Measurements from ENCODE around the gene TGFBI.

DNA sequence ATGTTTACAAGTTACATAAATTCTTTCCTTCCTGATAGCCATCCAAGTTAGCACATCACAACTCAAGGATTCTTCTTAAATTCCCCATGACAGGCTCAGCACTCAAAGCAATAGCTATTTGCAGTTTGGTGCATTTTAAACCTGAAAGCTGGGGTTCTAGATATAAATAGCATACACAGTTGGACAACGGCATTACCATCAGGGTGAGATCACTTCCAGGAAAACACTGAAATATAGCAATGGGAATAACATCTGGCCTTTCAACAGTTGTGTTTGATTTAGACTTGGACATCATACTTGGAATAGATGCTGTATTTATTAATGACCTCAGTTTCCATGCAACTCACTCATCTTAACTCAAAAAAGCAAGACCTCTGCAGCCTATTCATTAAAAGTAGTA lies 49.3 kb upstream of the TGFBI start:
- TF ChIP-seq POLR2AphosphoS5 (IDR thresholded peaks at IDR 0.05) = no peak
- TF ChIP-seq, protein P1, sequence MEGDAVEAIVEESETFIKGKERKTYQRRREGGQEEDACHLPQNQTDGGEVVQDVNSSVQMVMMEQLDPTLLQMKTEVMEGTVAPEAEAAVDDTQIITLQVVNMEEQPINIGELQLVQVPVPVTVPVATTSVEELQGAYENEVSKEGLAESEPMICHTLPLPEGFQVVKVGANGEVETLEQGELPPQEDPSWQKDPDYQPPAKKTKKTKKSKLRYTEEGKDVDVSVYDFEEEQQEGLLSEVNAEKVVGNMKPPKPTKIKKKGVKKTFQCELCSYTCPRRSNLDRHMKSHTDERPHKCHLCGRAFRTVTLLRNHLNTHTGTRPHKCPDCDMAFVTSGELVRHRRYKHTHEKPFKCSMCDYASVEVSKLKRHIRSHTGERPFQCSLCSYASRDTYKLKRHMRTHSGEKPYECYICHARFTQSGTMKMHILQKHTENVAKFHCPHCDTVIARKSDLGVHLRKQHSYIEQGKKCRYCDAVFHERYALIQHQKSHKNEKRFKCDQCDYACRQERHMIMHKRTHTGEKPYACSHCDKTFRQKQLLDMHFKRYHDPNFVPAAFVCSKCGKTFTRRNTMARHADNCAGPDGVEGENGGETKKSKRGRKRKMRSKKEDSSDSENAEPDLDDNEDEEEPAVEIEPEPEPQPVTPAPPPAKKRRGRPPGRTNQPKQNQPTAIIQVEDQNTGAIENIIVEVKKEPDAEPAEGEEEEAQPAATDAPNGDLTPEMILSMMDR (IDR thresholded peaks at IDR 0.05) = no peak
- no peak for TF ChIP-seq POLR2A (IDR thresholded peaks at IDR 0.05)
- no peak for TF ChIP-seq EP300 (IDR thresholded peaks at IDR 0.05)

Data from upper lobe of left lung (tissue), 4 donors.